SK-N-SH (cell line): Measurements from ENCODE around the gene MLF2. TPM values are rescaled to one million over a fixed set of nuclear protein-coding genes. Genes with fewer than 3 reads are reported as not detected.

Experiments used
- CTCF ChIA-PET: fragments of 300-600, 350-600 bp; formaldehyde crosslinking; extraction: SDS; loops from one replicate; lab custom pipeline; 2021; lab: Yijun Ruan, JAX
- POLR2A ChIA-PET: fragments of 350-600 bp; sonication (Branson Sonifier 250); formaldehyde crosslinking; extraction: SDS; loops from one replicate; lab custom pipeline; 2020; ENCODE audit warnings: antibody characterized with exemption, inconsistent platforms; lab: Yijun Ruan, JAX
- DNase-seq: peaks from one replicate; pipeline ENCODE4 v3.0.0; 2012
- H2AFZ ChIP-seq: fragments of 200-600 bp; sonication (generic); 2 replicates; pipeline ENCODE4 v1.8.1; 2016; ENCODE audit warnings: antibody characterized with exemption, mild to moderate bottlenecking, low read depth
- H3F3A ChIP-seq: fragments of 200-600 bp; sonication (generic); replicated peaks from 2 replicates; pipeline ENCODE3; 2016; ENCODE audit warnings: antibody characterized with exemption, mild to moderate bottlenecking; ENCODE audit not compliant: insufficient read depth
- H3K27ac ChIP-seq, 2 experiments: fragments of 200-500 bp in 1 of 2; fragments of 200-600 bp in 1 of 2; sonication (Bioruptor generic) in 1 of 2; sonication (generic), shearing (Covaris generic) in 1 of 2; 2 replicates each; pipeline versions ENCODE4 v1.5.1 to v1.6.1; 2014 to 2016; ENCODE audit warnings: low read depth in 2 of 2, inconsistent platforms in 1 of 2, low read length in 1 of 2, mild to moderate bottlenecking in 1 of 2, mixed read lengths in 1 of 2
- H3K27me3 ChIP-seq: fragments of 200-600 bp; sonication (generic), shearing (Covaris generic); 2 replicates; pipeline ENCODE4 v1.6.1; 2016; ENCODE audit warnings: mixed run types; ENCODE audit not compliant: insufficient read depth
- H3K36me3 ChIP-seq, 2 experiments: fragments of 200-500 bp in 1 of 2; fragments of 200-600 bp in 1 of 2; sonication (Bioruptor generic) in 1 of 2; sonication (generic) in 1 of 2; replicated peaks in 1 of 2; 2 replicates each; pipeline versions ENCODE3 to v1.5.1; 2014 to 2016; ENCODE audit warnings: low read length in 1 of 2, mild to moderate bottlenecking in 1 of 2; ENCODE audit not compliant: insufficient read depth in 2 of 2, control insufficient read depth in 1 of 2
- H3K4me1 ChIP-seq, 2 experiments: fragments of 200-500 bp in 1 of 2; fragments of 200-600 bp in 1 of 2; sonication (Bioruptor generic) in 1 of 2; sonication (generic), shearing (Covaris generic) in 1 of 2; 2 replicates each; pipeline versions ENCODE4 v1.5.1 to v1.6.1; 2014 to 2016; ENCODE audit warnings: low read depth in 1 of 2, low read length in 1 of 2, mixed run types in 1 of 2; ENCODE audit not compliant: insufficient read depth in 2 of 2, control insufficient read depth in 1 of 2
- H3K4me2 ChIP-seq: fragments of 200-600 bp; sonication (generic), shearing (Covaris generic); 2 replicates; pipeline ENCODE4 v1.6.1; 2017; ENCODE audit warnings: mixed run types
- H3K4me3 ChIP-seq, 2 experiments: fragments of 200-500 bp in 1 of 2; fragments of 200-600 bp in 1 of 2; sonication (Bioruptor generic) in 1 of 2; sonication (generic), shearing (Covaris generic) in 1 of 2; 2 replicates each; pipeline versions ENCODE4 v1.5.1 to v1.8.1; 2014 to 2016; ENCODE audit warnings: low read depth in 2 of 2, inconsistent platforms in 1 of 2, low read length in 1 of 2, mild to moderate bottlenecking in 1 of 2, mixed read lengths in 1 of 2, moderate library complexity in 1 of 2
- H3K79me2 ChIP-seq: fragments of 200-600 bp; sonication (generic); 2 replicates; pipeline ENCODE4 v1.8.1; 2017; ENCODE audit warnings: mild to moderate bottlenecking; ENCODE audit not compliant: insufficient read depth
- H3K9ac ChIP-seq: fragments of 200-600 bp; sonication (generic); 2 replicates; pipeline ENCODE4 v1.6.1; 2017; ENCODE audit warnings: mixed run types
- H3K9me2 ChIP-seq: fragments of 200-600 bp; sonication (generic); 2 replicates; pipeline ENCODE4 v1.6.1; 2017; ENCODE audit warnings: mixed run types
- H3K9me3 ChIP-seq: fragments of 200-600 bp; sonication (generic); 2 replicates; pipeline ENCODE4 v1.6.1; 2017; ENCODE audit warnings: mixed run types, mild to moderate bottlenecking, moderate library complexity
- H4K20me1 ChIP-seq: fragments of 200-600 bp; sonication (generic); 2 replicates; pipeline ENCODE4 v1.6.1; 2017; ENCODE audit warnings: mild to moderate bottlenecking, mixed run types; ENCODE audit not compliant: insufficient read depth
- FOXM1 ChIP-seq: IDR thresholded peaks from 2 replicates; pipeline ENCODE4 v1.4.0; 2012; ENCODE audit warnings: low read depth, mild to moderate bottlenecking
- MXI1 ChIP-seq: IDR thresholded peaks from 2 replicates; pipeline ENCODE4 v1.6.1; 2012; ENCODE audit warnings: mild to moderate bottlenecking, low read depth, low read length, improper control_type of control experiment
- RAD21 ChIP-seq: IDR thresholded peaks from 2 replicates; pipeline ENCODE4 v1.6.1; 2012; ENCODE audit warnings: mild to moderate bottlenecking, low read length
- RXRA ChIP-seq: IDR thresholded peaks from 2 replicates; pipeline ENCODE4 v1.4.0; 2012; ENCODE audit warnings: low read depth, mild to moderate bottlenecking, borderline replicate concordance
- SIN3A ChIP-seq: IDR thresholded peaks from 2 replicates; pipeline ENCODE4 v1.6.1; 2012; ENCODE audit warnings: low read depth, mild to moderate bottlenecking, low read length, moderate library complexity, borderline replicate concordance
- TAF1 ChIP-seq: IDR thresholded peaks from 2 replicates; pipeline ENCODE4 v1.6.1; 2012; ENCODE audit warnings: low read depth, mild to moderate bottlenecking, low read length, moderate library complexity, borderline replicate concordance
- WGBS: methylation state at CpG from one replicate; pipeline ENCODE4 v1.1.6; 2017; ENCODE audit warnings: low lambda C conversion rate; 5-methylcytosine and 5-hydroxymethylcytosine counted together
- polyA plus RNA-seq, 3 experiments: library from polyadenylated mRNA; depleted of rRNA; stranded (reverse); fragments of >200 nt; gene quantifications; 2 replicates each; pipeline ENCODE4 v1.2.3, GENCODE V29; 2012
- TF ChIP-seq, protein P1 (sequence below): IDR thresholded peaks from 2 replicates; pipeline ENCODE4 v1.4.0; 2012; ENCODE audit warnings: low read depth
- TF ChIP-seq, protein P2 (sequence below): IDR thresholded peaks from 2 replicates; pipeline ENCODE4 v1.4.0; 2012; ENCODE audit warnings: low read depth, borderline replicate concordance
- TF ChIP-seq, protein P3 (sequence below): fragments of 150-350 bp; IDR thresholded peaks from 2 replicates; pipeline ENCODE4 v1.6.1; 2016; ENCODE audit warnings: mild to moderate bottlenecking, low read depth, low read length
- TF ChIP-seq, protein P4 (sequence below): IDR thresholded peaks from 2 replicates; pipeline ENCODE4 v1.6.1; 2012; ENCODE audit warnings: mild to moderate bottlenecking, low read depth, low read length, moderate library complexity
- TF ChIP-seq, protein P5 (sequence below): fragments of 200-600 bp; sonication (generic); IDR thresholded peaks from 2 replicates; pipeline ENCODE4 v1.6.1; 2017; ENCODE audit warnings: antibody characterized with exemption, mild to moderate bottlenecking, moderate library complexity

MLF2 gene
- polyA plus RNA-seq, 1 of the 3 experiments (the other 2 are of a cell fraction): 535 TPM

DNA sequence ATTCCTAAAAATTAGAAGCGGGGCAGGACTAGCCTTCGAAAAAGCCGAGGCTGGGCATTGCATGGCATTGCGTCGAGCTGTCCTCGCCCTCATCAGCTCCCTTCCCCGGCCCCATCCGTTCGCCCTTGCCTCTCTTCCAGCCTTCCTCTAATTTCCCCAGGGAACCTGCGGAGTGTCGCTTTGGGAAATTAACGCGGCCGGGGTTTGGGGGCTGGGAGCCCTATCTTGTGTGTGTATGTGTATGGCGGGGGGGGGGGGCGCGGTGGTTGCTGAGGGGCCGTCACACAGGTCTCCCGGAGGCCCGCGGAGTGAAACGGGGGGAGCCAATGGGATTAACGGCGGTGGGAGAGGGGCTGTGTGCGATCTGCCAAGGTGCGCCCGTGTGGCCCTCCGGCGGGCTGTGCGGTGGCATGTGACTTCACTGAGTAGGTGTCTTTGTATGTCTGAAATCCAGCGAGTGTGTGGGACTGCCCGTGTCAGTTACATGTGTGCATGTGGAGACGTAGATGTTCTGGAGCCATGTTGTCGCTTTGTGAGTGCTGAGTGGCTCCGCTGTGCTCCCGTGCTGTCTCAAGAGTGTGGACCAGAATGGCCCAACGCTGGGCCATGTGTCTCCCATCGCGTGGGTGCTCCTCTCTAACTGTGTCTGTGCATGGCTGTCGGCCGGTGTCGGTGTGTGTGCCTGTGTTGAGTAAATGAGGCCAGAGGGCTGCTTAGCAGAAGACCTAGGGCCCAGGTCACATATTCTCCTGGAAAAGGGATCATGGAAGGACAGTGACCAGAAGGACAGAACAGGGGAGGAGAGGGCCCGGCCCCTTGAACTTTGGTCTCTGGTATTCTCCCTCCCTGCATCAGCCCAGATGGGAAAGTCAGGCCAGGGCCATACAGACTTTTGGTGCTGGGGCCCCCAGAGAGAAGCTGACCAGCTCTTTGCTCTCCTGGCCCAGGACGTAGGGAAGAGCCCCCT is 14.7 kb upstream of the MLF2 start:
- peaks cover 17 to 20% of the 10 kb centered on the region in 2 experiments for H3K36me3 ChIP-seq
- H2AFZ ChIP-seq: no peak overlapping the region
- H3K9ac ChIP-seq: peak overlapping the region; percentile 90
- peaks cover 40% of the 10 kb centered on the region for H4K20me1 ChIP-seq
- WGBS: 2% methylated on average over 35 of the region's 44 CpGs
- POLR2A ChIA-PET: interaction anchor here (0.6 to 4.8 kb wide), 10 partner anchors 10 to 158 kb away, joined by 3 to 89 read pairs (median 5); partner anchors contain the start of genes COPS7A, GPR162 and MLF2
- H3K4me1 ChIP-seq: peaks cover 22 to 54% of the 10 kb centered on the region in 2 experiments
- H3K27ac ChIP-seq: peak overlapping the region; percentile 14 to 95; a peak in 3 of 4 replicates
- H3K9me3 ChIP-seq: no peaks in the 10 kb centered on the region
- DNase-seq: peak; percentile 46
- peak; percentile 95 for TF ChIP-seq MXI1
- TF ChIP-seq, protein P1, sequence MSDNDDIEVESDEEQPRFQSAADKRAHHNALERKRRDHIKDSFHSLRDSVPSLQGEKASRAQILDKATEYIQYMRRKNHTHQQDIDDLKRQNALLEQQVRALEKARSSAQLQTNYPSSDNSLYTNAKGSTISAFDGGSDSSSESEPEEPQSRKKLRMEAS: peak; percentile 57
- TF ChIP-seq, protein P2, sequence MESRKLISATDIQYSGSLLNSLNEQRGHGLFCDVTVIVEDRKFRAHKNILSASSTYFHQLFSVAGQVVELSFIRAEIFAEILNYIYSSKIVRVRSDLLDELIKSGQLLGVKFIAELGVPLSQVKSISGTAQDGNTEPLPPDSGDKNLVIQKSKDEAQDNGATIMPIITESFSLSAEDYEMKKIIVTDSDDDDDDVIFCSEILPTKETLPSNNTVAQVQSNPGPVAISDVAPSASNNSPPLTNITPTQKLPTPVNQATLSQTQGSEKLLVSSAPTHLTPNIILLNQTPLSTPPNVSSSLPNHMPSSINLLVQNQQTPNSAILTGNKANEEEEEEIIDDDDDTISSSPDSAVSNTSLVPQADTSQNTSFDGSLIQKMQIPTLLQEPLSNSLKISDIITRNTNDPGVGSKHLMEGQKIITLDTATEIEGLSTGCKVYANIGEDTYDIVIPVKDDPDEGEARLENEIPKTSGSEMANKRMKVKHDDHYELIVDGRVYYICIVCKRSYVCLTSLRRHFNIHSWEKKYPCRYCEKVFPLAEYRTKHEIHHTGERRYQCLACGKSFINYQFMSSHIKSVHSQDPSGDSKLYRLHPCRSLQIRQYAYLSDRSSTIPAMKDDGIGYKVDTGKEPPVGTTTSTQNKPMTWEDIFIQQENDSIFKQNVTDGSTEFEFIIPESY: no peak
- TF ChIP-seq, protein P3, sequence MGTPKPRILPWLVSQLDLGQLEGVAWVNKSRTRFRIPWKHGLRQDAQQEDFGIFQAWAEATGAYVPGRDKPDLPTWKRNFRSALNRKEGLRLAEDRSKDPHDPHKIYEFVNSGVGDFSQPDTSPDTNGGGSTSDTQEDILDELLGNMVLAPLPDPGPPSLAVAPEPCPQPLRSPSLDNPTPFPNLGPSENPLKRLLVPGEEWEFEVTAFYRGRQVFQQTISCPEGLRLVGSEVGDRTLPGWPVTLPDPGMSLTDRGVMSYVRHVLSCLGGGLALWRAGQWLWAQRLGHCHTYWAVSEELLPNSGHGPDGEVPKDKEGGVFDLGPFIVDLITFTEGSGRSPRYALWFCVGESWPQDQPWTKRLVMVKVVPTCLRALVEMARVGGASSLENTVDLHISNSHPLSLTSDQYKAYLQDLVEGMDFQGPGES: no peak
- peaks cover 40% of the 10 kb centered on the region for H3K79me2 ChIP-seq
- H3F3A ChIP-seq: peaks cover 22% of the 10 kb centered on the region
- no peaks in the 10 kb centered on the region for H3K9me2 ChIP-seq
- H3K27me3 ChIP-seq: no peaks in the 10 kb centered on the region
- CTCF ChIA-PET: interaction anchor here (0.6 to 15.2 kb wide), 25 partner anchors 11 to 217 kb away, joined by 3 to 343 read pairs (median 4); partner anchors contain the start of genes COPS7A, GPR162, MLF2 and P3H3
- H3K4me3 ChIP-seq: peak overlapping the region; percentile 82 to 93
- peak overlapping the region; percentile 96 for H3K4me2 ChIP-seq

DNA sequence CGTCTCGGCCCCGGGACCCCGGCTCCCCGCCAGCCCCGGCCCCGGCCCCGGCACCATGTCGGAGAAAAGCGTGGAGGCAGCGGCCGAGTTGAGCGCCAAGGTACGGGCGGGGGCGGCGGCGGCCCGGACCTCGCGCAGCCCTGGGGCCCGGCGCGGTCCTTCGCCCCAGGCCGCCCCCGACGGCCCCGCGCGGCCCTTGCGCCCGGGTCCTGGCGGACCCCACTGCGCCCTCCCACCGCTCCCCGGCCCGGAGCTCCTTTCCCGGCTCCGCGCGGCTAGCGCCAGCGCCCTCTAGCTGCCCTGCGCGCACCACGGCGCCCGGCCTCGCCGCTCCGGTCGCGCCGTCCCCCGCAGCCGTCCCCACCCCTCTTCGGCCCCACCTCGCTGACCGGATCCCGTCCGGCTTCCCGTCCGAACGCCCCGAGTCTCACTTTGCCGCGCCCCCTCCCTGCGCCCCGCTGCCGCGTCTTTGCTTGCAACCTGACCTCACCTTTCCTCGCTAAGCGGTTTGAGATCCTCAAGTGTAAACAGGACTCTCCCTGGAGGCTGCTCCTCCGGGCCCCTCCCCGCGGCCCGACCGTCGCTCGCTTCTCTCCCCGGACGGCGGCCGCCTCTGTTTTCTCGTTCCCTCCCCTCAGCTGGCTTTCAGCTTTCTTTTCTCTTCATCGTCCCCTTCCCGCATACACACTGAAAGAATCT is 13.9 kb upstream of the MLF2 start:
- CTCF ChIA-PET: interaction anchor here (0.6 to 15.2 kb wide), 31 partner anchors 11 to 216 kb away, joined by 3 to 343 read pairs (median 4); partner anchors contain the start of genes CD4, COPS7A, GPR162 and MLF2
- H2AFZ ChIP-seq: no peak overlapping the region
- peak overlapping the region; percentile 96 for H3K4me2 ChIP-seq
- peak overlapping the region; percentile 90 for H3K9ac ChIP-seq
- no peaks in the 10 kb centered on the region for H3K9me2 ChIP-seq
- H3K27ac ChIP-seq: peak overlapping the region; percentile 8 to 95; a peak in 3 of 4 replicates
- POLR2A ChIA-PET: interaction anchor here (0.6 to 4.8 kb wide), 14 partner anchors 11 to 159 kb away, joined by 3 to 89 read pairs (median 5); partner anchors contain the start of genes CDCA3, COPS7A, GPR162 and MLF2
- peaks cover 40% of the 10 kb centered on the region for H4K20me1 ChIP-seq
- no peaks in the 10 kb centered on the region for H3K27me3 ChIP-seq
- H3K36me3 ChIP-seq: peaks cover 15 to 19% of the 10 kb centered on the region in 2 experiments
- under 1% methylated on average over 18 of the region's 88 CpGs for WGBS
- H3F3A ChIP-seq: peaks cover 22% of the 10 kb centered on the region
- DNase-seq: peak; percentile 86
- H3K9me3 ChIP-seq: no peaks in the 10 kb centered on the region
- H3K4me3 ChIP-seq: peak overlapping the region; percentile 82 to 93
- H3K4me1 ChIP-seq: peaks cover 22 to 54% of the 10 kb centered on the region in 2 experiments
- peaks cover 40% of the 10 kb centered on the region for H3K79me2 ChIP-seq
- no peak; the same call in none of the 2 replicates for TF ChIP-seq MXI1
- TF ChIP-seq RXRA: no peak
- TF ChIP-seq, protein P4, sequence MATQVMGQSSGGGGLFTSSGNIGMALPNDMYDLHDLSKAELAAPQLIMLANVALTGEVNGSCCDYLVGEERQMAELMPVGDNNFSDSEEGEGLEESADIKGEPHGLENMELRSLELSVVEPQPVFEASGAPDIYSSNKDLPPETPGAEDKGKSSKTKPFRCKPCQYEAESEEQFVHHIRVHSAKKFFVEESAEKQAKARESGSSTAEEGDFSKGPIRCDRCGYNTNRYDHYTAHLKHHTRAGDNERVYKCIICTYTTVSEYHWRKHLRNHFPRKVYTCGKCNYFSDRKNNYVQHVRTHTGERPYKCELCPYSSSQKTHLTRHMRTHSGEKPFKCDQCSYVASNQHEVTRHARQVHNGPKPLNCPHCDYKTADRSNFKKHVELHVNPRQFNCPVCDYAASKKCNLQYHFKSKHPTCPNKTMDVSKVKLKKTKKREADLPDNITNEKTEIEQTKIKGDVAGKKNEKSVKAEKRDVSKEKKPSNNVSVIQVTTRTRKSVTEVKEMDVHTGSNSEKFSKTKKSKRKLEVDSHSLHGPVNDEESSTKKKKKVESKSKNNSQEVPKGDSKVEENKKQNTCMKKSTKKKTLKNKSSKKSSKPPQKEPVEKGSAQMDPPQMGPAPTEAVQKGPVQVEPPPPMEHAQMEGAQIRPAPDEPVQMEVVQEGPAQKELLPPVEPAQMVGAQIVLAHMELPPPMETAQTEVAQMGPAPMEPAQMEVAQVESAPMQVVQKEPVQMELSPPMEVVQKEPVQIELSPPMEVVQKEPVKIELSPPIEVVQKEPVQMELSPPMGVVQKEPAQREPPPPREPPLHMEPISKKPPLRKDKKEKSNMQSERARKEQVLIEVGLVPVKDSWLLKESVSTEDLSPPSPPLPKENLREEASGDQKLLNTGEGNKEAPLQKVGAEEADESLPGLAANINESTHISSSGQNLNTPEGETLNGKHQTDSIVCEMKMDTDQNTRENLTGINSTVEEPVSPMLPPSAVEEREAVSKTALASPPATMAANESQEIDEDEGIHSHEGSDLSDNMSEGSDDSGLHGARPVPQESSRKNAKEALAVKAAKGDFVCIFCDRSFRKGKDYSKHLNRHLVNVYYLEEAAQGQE: 0 out of 2 replicates have a peak, but pooled peaks have one; percentile 4
- TF ChIP-seq RAD21: peak; percentile 40; the same call in 1 of the 2 replicates
- TF ChIP-seq FOXM1: no peak
- TF ChIP-seq SIN3A: peak; percentile 79; the same call in 1 of the 2 replicates
- TF ChIP-seq, protein P5, sequence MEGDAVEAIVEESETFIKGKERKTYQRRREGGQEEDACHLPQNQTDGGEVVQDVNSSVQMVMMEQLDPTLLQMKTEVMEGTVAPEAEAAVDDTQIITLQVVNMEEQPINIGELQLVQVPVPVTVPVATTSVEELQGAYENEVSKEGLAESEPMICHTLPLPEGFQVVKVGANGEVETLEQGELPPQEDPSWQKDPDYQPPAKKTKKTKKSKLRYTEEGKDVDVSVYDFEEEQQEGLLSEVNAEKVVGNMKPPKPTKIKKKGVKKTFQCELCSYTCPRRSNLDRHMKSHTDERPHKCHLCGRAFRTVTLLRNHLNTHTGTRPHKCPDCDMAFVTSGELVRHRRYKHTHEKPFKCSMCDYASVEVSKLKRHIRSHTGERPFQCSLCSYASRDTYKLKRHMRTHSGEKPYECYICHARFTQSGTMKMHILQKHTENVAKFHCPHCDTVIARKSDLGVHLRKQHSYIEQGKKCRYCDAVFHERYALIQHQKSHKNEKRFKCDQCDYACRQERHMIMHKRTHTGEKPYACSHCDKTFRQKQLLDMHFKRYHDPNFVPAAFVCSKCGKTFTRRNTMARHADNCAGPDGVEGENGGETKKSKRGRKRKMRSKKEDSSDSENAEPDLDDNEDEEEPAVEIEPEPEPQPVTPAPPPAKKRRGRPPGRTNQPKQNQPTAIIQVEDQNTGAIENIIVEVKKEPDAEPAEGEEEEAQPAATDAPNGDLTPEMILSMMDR: peak; percentile 63
- TF ChIP-seq TAF1: peak; percentile 34; the same call in 1 of the 2 replicates
